Measurements from ENCODE around the gene SNX11. TPM values are rescaled to one million over a fixed set of nuclear protein-coding genes. Genes with fewer than 3 reads are reported as not detected.
A peak's percentile ranks its signal among the peaks of the same experiment; 100 is the strongest.

The SNX11 gene
- total RNA-seq, 1 donor from 2014 or later: 22.6 TPM

GRCh38 chr17:48122665-48123045 lies 15.1 kb downstream of the SNX11 start:
- Mint-ChIP-seq H3K27ac (ENCODE audit: unreplicated experiment) (peak overlapping the region; percentile 86), H3K4me1 (peaks cover 33% of the 10 kb centered on the region), H3K27me3 (ENCODE audit: low read depth) (no peaks in the 10 kb centered on the region), H3K36me3 (ENCODE audit: low read depth) (peaks cover 6% of the 10 kb centered on the region), H3K4me3 (peak overlapping the region; percentile 22), H3K9me3 (no peaks in the 10 kb centered on the region)
- no peak for TF ChIP-seq CTCF (conservative IDR thresholded peaks at IDR 0.05)
- DNase-seq (ENCODE audit: low read depth, low spot score): no peak

- TF ChIP-seq CTCF (conservative IDR thresholded peaks at IDR 0.05): no peak
- no peak for DNase-seq (ENCODE audit: low read depth, low spot score)
- Mint-ChIP-seq H3K27ac (ENCODE audit: unreplicated experiment) (peak overlapping the region; percentile 86), H3K27me3 (ENCODE audit: low read depth) (no peaks in the 10 kb centered on the region), H3K36me3 (ENCODE audit: low read depth) (peaks cover 6% of the 10 kb centered on the region), H3K4me3 (peak overlapping the region; percentile 47), H3K9me3 (no peaks in the 10 kb centered on the region), H3K4me1 (peaks cover 33% of the 10 kb centered on the region)
These were observed 15.5 kb downstream of the SNX11 start for GRCh38 chr17:48123111-48123510.

- Mint-ChIP-seq H3K27me3 (ENCODE audit: low read depth) (no peaks in the 10 kb centered on the region), H3K36me3 (ENCODE audit: low read depth) (peaks cover 3% of the 10 kb centered on the region), H3K4me1 (peaks cover 33% of the 10 kb centered on the region), H3K4me3 (no peak overlapping the region), H3K9me3 (no peaks in the 10 kb centered on the region), H3K27ac (ENCODE audit: unreplicated experiment) (no peak overlapping the region)
- DNase-seq (ENCODE audit: low read depth, low spot score): no peak
- TF ChIP-seq CTCF (conservative IDR thresholded peaks at IDR 0.05): no peak
These were observed 16.3 kb downstream of the SNX11 start for GRCh38 chr17:48123776-48124388.

- H3K27ac Mint-ChIP-seq (ENCODE audit: unreplicated experiment): no peak overlapping the region
- TF ChIP-seq CTCF (conservative IDR thresholded peaks at IDR 0.05): no peak
- no peaks in the 10 kb centered on the region for H3K27me3 Mint-ChIP-seq (ENCODE audit: low read depth)
- H3K36me3 Mint-ChIP-seq (ENCODE audit: low read depth): peaks cover 3% of the 10 kb centered on the region
- H3K9me3 Mint-ChIP-seq: no peaks in the 10 kb centered on the region
- H3K4me3 Mint-ChIP-seq: no peak overlapping the region
- DNase-seq (ENCODE audit: low read depth, low spot score): no peak
- peaks cover 34% of the 10 kb centered on the region for H3K4me1 Mint-ChIP-seq
These were observed 18.4 kb downstream of the SNX11 start for GRCh38 chr17:48125829-48126531.

- H3K27ac Mint-ChIP-seq (ENCODE audit: unreplicated experiment): no peak overlapping the region
- peaks cover 3% of the 10 kb centered on the region for H3K36me3 Mint-ChIP-seq (ENCODE audit: low read depth)
- DNase-seq (ENCODE audit: low read depth, low spot score): no peak
- peaks cover 4% of the 10 kb centered on the region for H3K27me3 Mint-ChIP-seq (ENCODE audit: low read depth)
- no peaks in the 10 kb centered on the region for H3K9me3 Mint-ChIP-seq
- H3K4me3 Mint-ChIP-seq: no peak overlapping the region
- TF ChIP-seq CTCF (conservative IDR thresholded peaks at IDR 0.05): no peak
- peaks cover 33% of the 10 kb centered on the region for H3K4me1 Mint-ChIP-seq
These were observed 18.9 kb downstream of the SNX11 start for GRCh38 chr17:48126532-48126850.

Data from neural crest cell (in vitro differentiated cells).